Cardiac muscle cell (in vitro differentiated cells and primary cell): ENCODE results near the gene TTC8. TPM values are rescaled to one million over a fixed set of nuclear protein-coding genes. Genes with fewer than 3 reads are reported as not detected.
"Not testable (repeated sequence)": the region's sequence is repeated elsewhere in the genome, so short reads cannot be mapped to it uniquely, and the experiment has no call there.

Experiments used
- DNase-seq, 2 donors: peaks; one replicate each; pipeline versions ENCODE4 v3.0.0 to v3.0.0-alpha.2; 2010 to 2017; ENCODE audit warnings: low read depth in 1 of 2, low spot score in 1 of 2
- H3K27ac ChIP-seq: fragments of 200-600 bp; sonication (generic); 2 replicates; pipeline ENCODE4 v1.5.1; 2016
- H3K27me3 ChIP-seq: fragments of 200-600 bp; sonication (generic); 2 replicates; pipeline ENCODE4 v1.6.0; 2016; ENCODE audit warnings: control low read depth
- H3K36me3 ChIP-seq: fragments of 200-600 bp; sonication (generic); 2 replicates; pipeline ENCODE4 v1.5.1; 2016; ENCODE audit warnings: control low read depth
- H3K4me1 ChIP-seq: fragments of 200-600 bp; sonication (generic); 2 replicates; pipeline ENCODE4 v1.8.1; 2017; ENCODE audit warnings: low read depth, mild to moderate bottlenecking, mixed run types
- H3K4me3 ChIP-seq: fragments of 200-600 bp; sonication (generic); 2 replicates; pipeline ENCODE4 v1.5.1; 2016; ENCODE audit warnings: mild to moderate bottlenecking
- H3K9me3 ChIP-seq: fragments of 200-600 bp; sonication (generic); 2 replicates; pipeline ENCODE4 v1.5.1; 2017; ENCODE audit warnings: low read depth, mild to moderate bottlenecking, control low read depth
- CTCF ChIP-seq: IDR thresholded peaks from 2 replicates; pipeline ENCODE4 v1.5.1; 2012; ENCODE audit warnings: low read depth, mild to moderate bottlenecking, low read length
- polyA plus RNA-seq: library from polyadenylated mRNA; unstranded; fragments of >200 nt; fragmentation: Nextera tagmentation; extraction: Ambion mirVana; gene quantifications from 2 replicates; pipeline ENCODE4 v1.2.1, GENCODE V29; 2016
- total RNA-seq: library from RNA; depleted of rRNA; stranded (reverse); fragments of >200 nt; gene quantifications from 2 replicates; pipeline ENCODE4 v1.2.3, GENCODE V29; 2016

Gene TTC8
- total and polyA plus RNA-seq, 2 experiments from 2014 or later: 22.6 to 29.8 TPM

- Histone ChIP-seq H3K4me3 (no peak overlapping the region), H3K27me3 (no peaks in the 10 kb centered on the region), H3K27ac (no peak overlapping the region), H3K36me3 (peaks cover 13% of the 10 kb centered on the region), H3K9me3 (no peaks in the 10 kb centered on the region), H3K4me1 (no peaks in the 10 kb centered on the region)
- no peak for DNase-seq
- no peak for TF ChIP-seq CTCF
Measured at GRCh38 chr14:88856786-88857366, 32.4 kb downstream of the TTC8 start.

GRCh38 chr14:88857861-88858260, 33.4 kb downstream of the TTC8 start:
- H3K9me3 ChIP-seq, H3K27ac ChIP-seq, H3K4me3 ChIP-seq, H3K4me1 ChIP-seq, H3K27me3 ChIP-seq, DNase-seq: not testable (repeated sequence)
- peaks cover 16% of the 10 kb centered on the region for H3K36me3 ChIP-seq

- H3K27ac ChIP-seq, H3K4me1 ChIP-seq, H3K9me3 ChIP-seq, DNase-seq, H3K27me3 ChIP-seq, H3K4me3 ChIP-seq: not testable (repeated sequence)
- peaks cover 10% of the 10 kb centered on the region for H3K36me3 ChIP-seq
Measured at GRCh38 chr14:88859118-88859517, 34.7 kb downstream of the TTC8 start.

- Histone ChIP-seq H3K9me3 (no peaks in the 10 kb centered on the region), H3K4me3 (no peak overlapping the region), H3K36me3 (peaks cover 10% of the 10 kb centered on the region), H3K4me1 (no peaks in the 10 kb centered on the region), H3K27me3 (no peaks in the 10 kb centered on the region), H3K27ac (no peak overlapping the region)
- no peak for TF ChIP-seq CTCF
- no peak for DNase-seq
Measured at GRCh38 chr14:88863167-88863566, 38.7 kb downstream of the TTC8 start.

- no peaks in the 10 kb centered on the region for H3K9me3 ChIP-seq
- DNase-seq: no peak
- TF ChIP-seq CTCF: no peak
- H3K27ac ChIP-seq: peak overlapping the region; percentile 30
- H3K4me3 ChIP-seq: no peak overlapping the region
- no peaks in the 10 kb centered on the region for H3K27me3 ChIP-seq
- no peaks in the 10 kb centered on the region for H3K4me1 ChIP-seq
- peaks cover 6% of the 10 kb centered on the region for H3K36me3 ChIP-seq
Measured at GRCh38 chr14:88864198-88864597, 39.7 kb downstream of the TTC8 start.

GRCh38 chr14:88866305-88866704, 41.9 kb downstream of the TTC8 start:
- no peak for TF ChIP-seq CTCF
- H3K27ac ChIP-seq: no peak overlapping the region
- peaks cover 4% of the 10 kb centered on the region for H3K36me3 ChIP-seq
- DNase-seq: no peak
- H3K4me1 ChIP-seq: no peaks in the 10 kb centered on the region
- H3K9me3 ChIP-seq: no peaks in the 10 kb centered on the region
- no peaks in the 10 kb centered on the region for H3K27me3 ChIP-seq
- no peak overlapping the region for H3K4me3 ChIP-seq
